GM20431 (cell line): ENCODE results near the gene FBXO7.

Experiments
- in situ Hi-C: fragments of 300-500 bp; cut with MseI, MboI; formaldehyde crosslinking; loops from one replicate; pipeline ENCODE4 v1.15.0; 2020; ENCODE audit warnings: low sequenced_read_pairs; ENCODE audit not compliant: unreplicated experiment

FBXO7 gene

DNA sequence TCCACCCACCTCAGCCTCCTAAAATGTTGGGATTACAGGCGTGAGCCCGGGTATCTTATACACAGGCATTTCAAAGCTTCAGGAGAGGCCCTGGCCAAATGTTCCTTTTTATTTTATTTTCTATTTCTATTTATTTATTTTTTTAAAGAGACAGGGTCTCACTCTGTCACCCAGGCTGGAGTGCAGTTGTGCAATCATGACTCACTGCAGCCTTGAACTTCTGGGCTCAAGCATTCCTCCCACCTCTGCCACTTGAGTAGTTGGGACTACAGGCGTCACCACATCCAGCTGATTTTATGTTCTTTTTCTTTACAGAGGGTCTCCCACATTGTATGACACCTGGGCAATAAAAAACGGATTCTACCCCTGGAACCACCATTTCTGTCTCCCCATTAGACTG is 71.2 kb downstream of the FBXO7 start:
- in situ Hi-C loops: no loop called here

DNA sequence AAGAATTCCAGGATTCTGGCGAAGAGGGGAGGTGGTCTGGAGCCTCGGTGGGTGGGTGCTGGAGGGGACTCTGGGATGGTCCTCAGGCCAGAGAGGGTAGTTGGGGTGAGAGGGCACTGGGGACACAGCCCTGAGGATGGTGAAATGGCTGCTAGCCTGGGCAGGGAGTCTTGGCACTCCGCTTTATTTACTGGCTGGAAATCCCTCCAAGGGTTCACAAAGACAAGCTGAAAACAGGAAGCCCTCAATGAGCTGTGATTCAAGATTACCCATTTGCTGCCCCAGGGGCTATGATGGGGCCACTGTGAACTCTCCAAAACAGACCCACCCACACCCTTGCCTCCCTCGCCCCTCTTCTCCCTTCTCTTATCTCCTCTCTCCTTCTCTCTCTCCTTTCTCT is 71.9 kb downstream of the FBXO7 start:
- in situ Hi-C loops: no loop called here

DNA sequence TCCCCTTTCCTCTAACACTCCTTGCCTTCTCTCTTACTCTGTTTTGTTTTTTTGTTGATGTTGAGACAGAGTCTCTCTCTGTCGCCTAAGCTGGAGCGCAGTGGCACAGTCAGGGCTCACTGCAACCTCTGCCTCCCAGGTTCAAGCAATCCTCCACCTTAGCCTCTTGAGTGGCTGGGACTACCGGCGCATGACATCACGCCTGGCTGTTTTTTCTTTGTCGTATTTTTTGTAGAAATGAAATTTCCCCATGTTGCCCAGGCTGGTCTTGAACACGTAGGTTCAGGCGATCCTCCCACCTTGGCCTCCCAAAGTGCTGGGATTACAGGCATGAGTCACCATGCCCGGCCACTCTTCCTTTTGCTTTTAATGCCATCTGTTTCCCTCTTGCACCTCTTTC is 72.3 kb downstream of the FBXO7 start:
- in situ Hi-C loops: no loop called here

DNA sequence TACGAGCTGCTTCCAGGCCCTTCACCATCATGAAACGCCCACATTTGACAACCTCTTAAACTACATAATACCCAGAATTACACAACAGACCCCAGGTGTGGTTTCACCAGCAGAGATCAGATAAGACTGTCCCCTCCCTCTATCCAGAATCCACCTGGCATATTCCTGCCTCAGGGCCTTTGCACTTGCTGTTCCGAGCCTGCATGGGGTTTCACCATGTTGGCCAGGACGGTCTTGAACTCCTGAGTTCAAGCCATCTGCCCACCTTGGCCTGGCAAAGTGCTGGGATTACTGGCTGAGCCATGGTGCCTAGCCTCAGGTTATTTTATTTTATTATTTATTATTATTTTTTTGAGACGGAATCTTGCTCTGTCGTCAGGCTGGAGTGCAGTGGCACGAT is 73.4 kb downstream of the FBXO7 start:
- in situ Hi-C loops: no loop called here
